GM19193 (cell line): ENCODE measurements around the gene CCDC197.

Experiments used
- POLR2A ChIP-seq: IDR thresholded peaks from 4 replicates; pipeline ENCODE4 v1.6.1; 2011; ENCODE audit not compliant: insufficient read depth, insufficient read length; ENCODE audit errors: extremely low read depth

CCDC197 gene

DNA sequence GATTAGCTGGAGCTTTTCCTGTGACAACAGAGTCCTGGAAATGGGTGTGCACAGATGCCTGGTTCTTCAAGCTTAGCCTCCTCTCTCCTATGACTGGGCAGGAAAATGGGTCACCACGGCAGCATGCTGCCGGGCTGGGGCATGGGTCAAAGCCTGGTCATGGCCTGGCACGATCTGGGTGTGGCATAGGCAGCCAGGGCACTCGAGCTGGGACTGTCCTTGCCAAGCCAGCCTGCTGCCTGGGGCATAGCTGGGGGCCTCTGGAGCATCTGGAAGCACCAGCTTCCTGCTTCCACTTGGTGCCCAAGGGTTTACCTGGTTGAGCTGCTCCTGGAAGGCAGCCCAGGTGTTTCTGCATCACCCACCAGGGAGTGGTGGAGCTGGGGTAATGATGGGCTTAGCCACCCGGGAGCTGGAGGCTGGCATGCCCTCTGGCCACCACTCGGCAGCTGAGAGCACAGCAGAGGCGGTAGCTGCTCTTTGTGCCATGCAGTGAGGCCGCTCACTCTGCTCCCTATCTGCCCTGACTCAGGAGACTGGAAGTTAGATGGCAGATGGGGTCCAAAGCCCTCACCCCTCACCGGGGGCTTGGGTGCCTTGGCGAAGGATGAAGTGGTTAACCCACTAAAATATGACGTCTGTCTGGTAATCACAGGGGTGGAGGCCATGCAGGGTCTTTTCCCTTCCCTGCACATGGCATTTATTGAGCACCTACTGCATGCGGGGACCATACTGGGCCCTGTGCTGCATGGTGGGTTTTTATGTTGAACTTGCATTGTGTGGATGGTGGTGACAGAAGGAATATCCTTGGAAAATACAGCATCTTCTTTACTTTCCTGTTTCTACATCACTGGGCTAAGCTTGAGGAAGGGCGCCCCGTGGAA is 30.7 kb downstream of the CCDC197 start:
- TF ChIP-seq POLR2A: no peak

DNA sequence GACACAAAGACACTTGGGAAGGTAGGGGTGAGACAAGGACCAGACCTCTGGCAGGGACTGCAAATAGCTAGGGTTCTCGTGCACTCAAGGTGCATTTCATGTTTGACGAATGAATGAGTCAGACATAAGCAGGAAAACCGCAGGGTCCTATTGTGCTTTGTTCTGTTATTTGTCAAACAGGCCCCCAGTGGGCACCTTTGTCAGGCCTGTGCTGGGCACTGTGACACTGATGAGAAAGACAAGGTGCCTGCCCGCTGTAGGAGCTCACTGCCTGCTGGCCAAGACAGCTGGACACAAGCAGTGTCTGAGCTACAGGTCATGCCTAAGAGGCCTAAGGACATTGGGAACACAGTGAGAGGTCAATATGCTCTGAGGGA is 31.3 kb downstream of the CCDC197 start:
- no peak for TF ChIP-seq POLR2A

DNA sequence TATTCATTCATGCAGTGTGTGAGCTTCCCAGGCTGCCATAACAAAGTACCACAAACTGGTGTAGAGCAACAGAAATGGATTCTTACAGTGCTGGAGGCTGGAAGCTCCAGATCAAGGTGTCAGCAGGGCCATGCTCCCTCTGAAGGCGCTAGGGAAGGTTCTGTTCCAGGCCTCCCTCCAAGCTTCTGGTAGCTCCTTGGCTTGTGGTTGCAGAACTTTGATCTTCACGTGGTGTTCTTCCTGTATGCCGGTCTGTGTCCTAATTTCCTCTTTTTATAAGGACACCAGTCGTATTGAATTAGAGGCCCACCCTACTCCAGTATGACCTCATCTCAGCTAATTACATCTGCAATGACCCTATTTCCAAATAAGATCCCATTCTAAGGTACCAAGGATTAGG is 32.2 kb downstream of the CCDC197 start:
- no peak for TF ChIP-seq POLR2A

DNA sequence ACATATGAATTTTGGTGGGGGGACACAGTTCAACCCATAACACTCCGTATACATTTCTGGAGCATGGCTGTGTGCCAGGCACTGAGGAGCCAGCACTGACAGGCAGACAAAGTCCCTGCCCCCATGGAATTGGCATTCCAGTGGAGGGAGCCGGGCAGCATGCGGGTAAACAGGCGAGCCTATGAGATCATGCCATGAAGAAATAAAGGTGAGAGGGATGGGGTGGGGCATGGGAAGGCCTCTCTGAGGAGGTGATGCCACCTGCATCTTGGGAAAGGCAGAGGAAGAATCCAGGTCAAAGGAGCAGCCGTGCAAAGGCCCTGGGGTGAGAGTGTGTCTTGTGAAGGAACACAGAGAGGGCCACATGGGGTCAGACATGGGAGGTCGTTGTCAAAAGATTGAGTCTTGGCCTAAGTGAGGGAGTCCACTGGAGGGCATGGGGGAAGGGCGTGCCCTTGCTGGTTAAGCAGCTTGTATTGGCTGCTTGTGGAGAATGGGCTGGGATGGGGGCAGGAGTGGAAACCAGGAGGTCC is 32.6 kb downstream of the CCDC197 start:
- TF ChIP-seq POLR2A: no peak

DNA sequence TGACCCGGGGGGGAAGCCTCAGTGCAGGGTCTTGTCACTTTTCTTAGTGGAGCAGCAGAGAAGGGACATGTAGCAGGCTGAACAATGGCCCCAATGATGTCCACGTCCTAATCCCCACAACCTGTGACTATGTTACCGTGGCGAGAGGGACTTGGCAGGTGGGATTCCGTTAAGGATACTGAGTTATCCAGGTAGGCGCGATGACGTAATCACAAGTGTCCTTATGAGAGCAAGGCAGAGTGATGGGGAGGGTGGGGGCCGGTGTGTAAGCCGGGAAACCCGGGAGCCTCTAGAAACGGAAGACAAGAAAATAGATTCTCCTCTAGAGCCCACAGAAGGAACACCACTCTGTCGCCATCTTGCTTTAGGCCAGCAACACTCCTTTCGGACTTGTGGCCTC is 33.5 kb downstream of the CCDC197 start:
- TF ChIP-seq POLR2A: no peak

DNA sequence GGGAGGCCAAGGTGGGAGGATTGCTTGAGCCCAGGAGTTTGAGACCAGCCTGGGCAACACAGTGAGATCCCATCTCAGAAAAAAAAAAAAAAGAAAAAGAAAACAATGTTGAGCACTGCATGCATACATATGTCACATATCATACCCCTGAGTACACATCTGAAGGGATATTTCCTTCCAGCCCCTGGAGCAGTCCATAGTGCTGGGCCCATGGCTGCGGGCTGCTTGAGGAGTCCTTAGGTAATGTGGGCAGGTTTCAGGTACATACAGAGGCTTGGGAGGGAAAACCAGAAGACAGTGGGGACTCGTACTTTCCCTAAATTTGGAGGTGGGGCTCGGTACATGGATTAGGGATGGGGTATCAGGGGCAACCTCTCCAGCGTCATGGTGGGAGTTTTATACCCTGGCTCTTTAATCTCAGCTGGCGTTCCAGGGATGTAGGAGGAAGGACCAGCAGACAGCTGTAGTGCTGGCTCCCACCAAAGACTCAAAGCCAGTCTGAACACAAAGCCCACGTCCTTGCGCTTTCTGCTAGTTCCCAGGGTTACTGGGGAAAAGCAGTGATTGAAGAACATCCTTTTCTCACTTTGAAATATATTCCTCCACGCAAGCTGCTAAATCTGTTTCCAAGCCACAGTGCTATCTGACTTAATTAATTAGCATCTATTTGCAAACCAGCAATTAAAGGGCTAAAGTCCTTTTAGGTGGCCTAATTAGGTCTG is 34.2 kb downstream of the CCDC197 start:
- TF ChIP-seq POLR2A: no peak

DNA sequence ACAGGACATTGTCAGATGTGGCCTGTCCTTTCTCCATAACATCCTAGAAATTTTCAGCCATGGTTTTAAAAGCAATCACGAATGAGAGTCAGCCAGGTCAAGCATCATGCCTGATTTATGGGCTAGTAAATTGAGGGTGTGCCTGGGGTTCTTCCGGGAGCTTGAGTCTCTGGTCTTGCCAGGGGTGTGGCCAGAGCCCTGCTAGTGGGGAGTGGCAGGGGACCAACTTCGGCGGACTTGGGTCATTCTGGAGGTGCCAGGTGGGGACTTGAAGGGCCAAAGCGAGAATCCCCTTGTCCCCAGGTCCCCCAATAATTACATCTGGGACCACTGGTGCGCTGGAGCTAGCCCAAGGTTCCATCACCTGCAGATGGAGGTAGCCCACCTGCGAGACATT is 34.8 kb downstream of the CCDC197 start:
- no peak for TF ChIP-seq POLR2A

DNA sequence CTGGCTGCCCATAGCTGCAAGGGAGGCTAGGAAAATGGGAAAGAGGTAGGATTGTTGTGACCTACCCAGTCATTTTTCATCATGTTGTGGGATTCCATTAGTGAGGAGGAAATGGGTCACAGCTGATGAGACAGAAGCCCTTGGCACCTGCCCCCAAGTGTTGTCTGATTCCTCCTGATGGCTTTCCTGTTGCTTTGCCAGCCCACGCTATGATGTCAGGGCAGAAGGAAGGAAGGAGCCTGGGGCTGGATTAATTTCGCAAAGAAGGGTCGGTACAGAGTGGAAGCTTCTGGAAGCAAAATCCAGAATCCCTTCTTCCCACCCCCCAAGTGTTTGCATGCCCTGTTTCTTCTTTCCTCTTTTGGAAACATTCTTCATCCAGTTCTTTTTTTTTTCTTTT is 37.8 kb downstream of the CCDC197 start:
- TF ChIP-seq POLR2A: no peak

DNA sequence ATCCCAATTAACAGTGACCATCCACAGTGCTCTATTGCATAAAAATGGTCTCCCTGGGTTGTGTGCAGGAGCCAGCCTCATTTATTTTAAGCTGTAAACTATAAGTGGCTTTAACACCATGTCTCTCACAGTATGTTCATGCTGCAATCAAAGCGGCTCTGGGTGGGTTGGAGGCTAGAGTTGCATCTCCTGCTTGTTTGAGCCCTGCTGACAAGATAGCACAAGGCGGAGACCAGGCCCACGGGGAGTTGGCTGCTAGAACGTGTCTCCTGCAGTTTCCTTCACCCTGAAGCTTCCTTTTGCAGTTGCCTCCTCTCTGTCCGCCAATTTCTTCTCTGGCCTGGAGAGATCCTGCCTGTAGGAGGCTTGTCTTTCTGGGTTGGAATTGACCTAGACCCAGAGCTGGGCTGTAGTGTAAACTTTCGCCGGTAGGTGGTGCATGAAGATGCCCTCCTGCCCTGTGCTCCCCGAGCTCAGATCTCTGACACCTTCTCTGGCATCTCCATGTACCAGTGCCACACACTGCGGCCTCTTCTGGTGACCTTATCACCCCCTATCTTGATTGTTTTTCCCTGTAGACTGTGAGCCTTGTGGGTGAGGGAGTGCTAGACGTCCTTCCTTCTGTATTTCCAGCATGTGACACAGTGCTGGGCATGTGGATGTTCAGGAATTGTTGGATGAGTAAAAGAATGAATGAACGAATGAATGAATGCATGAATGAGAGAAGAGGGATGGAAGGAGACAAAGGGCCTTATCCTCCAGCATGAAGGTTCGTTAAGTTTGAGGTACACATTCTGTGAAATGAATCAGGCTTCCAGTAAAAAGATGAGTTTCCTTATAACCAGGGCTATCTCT is 39.4 kb downstream of the CCDC197 start:
- TF ChIP-seq POLR2A: no peak

DNA sequence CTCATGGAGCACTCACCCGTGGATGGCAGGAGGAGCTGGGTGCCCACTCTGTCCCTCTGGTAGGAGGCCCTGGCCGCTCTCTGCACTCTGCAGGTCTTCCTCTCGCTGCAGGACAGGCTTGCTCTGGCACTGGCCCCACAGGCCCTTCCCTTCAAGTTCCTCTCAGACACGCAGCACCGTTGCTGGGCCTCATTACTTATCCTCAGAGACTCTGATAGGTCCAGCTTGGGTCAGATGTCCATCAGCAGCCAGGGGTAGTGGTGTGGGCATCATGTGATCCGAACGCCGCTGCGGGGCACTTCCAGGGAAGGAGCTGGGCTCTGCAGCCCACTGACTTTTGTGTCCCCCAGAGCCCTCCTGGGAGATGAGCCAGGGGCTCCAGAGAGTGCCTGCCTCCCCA is 40.9 kb downstream of the CCDC197 start:
- no peak for TF ChIP-seq POLR2A

DNA sequence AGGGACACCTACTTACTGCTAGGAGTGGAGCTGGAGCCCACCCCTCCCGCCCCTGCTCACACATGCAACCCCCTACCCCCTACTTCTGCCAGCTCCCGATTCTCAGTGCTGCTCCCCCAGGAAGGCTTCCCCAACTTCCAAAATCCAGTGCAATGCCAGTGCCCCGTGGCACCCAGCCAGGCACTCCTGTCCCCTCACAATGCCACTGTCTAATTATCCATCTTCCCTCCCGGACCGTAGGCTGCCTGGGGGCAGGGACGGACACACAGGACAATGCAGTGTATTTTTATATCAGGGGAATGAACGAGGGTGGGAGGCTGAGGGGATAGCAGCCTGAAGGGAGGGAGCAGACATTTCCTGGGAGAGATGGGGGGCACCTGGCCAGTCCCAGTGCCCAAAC is 41.4 kb downstream of the CCDC197 start:
- TF ChIP-seq POLR2A: no peak

DNA sequence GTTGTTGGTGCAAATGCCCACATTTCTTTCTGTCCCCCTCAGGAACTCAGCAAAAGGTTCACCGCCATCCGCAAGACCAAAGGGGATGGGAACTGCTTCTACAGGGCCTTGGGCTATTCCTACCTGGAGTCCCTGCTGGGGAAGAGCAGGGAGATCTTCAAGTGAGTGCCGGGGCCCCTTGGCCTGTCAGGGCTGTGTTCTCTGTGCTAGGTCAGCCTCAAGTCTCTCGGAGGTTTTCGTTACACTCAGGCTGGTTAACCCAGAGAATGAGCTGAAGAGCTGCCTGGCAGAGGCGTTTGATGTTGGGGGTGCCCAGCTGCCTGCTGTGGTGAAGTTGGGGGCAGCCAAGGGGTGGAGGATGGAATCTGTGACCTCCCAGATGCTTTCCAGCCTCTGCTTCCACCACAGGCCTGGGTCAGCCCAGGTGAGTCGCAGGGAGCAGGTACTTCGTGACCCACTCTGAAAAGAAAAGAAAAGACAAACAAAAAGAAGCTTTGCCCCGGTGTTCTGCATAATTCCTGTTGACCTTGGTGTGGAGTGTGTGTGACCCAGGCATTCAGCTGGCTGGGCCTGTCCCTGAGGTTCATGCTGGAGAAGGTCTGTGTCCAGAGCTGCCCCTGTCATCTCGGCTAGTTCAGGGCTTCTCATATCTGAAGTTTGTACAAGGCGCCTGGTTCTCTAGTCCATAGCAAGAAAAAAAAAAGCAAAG is 42.0 kb downstream of the CCDC197 start:
- no peak for TF ChIP-seq POLR2A

DNA sequence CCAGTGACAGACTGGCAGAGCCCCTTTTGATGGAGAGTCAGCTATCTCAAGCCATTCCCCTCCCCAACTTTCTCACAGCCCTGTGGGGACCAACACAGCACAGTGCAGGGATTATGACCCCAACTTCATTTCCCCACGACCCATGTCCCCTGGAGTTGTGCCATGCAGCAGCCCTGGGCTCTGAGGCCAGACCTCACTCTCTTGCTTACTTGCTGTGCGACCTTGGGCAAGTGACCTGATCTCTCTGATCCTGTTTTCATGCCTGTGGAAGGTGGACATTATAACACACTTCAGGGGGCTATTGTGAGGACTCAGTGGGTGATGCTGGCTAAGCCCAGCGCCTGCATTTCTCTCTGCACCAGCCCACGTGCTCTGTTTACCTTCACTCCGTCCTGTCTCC is 43.1 kb downstream of the CCDC197 start:
- no peak for TF ChIP-seq POLR2A

DNA sequence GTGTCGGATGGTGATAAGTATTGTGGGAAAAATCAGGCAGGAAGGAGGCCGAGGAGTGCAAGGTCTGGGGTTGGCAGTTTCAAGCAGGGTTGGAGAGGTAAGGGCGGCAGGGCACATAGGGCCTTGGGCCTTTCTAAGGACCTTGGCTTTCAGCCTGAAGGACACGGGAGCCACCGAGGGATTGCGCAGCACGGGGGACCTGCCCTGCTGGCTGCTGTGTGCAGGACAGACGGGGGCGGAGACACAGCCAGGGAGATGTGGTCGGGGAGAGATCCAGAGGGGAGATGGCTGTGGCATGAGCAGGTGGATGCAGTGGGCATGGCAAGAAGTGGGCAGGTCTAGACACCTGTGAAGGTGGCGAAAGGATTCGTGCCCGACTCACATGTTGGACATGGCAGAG is 43.7 kb downstream of the CCDC197 start:
- no peak for TF ChIP-seq POLR2A
